NCI-H526 treated with DMSO at 0.1 percent for 48 hours (cell line): ENCODE data around the gene SRR.

Experiments used
- DNase-seq: peaks from one replicate; lab custom pipeline; 2025; lab: John Stamatoyannopoulos, UW

The SRR gene

DNA sequence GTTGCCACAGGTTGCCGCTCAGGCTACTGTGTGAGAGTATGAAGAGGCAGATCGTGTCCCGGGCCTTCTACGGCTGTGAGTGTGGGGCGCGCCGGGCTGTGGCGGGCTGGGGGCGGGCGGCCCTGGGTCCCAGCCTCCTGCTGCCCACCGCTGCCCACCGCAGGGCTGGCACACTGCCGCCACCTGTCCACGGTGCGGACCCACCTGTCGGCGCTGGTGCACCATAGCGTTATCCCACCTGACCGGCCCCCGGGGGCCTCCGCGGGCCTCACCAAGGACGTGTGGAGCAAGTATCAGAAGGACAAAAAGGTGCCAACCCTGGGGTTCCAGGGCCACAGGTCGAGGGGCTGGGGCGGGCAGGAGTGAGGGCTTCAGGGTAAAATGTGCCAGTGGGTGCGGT is 68.4 kb downstream of the SRR start:
- no peak for DNase-seq

- DNase-seq = no peak
Measured at GRCh38 chr17:2372681-2373080, 68.9 kb downstream of the SRR start.

DNA sequence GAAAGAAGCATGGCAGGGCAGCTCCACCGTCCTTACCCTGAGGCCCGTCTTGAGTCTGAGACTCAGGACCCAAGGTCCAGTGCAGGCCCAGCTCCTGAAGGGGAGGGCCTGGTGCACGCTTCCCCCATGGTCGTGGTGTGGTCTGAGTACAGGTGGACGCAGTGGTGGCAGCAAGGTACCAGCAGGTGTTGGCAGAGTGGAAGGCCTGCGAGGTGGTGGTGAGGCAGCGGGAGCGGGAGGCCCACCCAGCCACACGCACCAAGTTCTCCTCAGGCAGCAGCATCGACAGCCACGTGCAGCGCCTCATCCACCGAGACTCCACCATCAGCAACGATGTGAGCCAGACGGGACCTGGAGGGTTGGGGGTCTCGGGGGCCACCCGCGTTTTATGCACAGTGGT is 69.4 kb downstream of the SRR start:
- DNase-seq = no peak
